ENCODE measurements around the gene SSTR1.

- no peak for TF ChIP-seq CTCF (conservative IDR thresholded peaks at IDR 0.05)
- no peak for TF ChIP-seq EZH2 (IDR thresholded peaks at IDR 0.05; ENCODE audit: low read depth)
These were observed 49.2 kb upstream of the SSTR1 start for GRCh38 chr14:38158468-38158867.

All from PC-9 (cell line).